Ectodermal cell (in vitro differentiated cells): Measurements from ENCODE around the gene LRP5.

ENCODE experiments used
- H3K27ac ChIP-seq: 2 replicates; pipeline ENCODE4 v1.7.0; 2013; ENCODE audit warnings: mild to moderate bottlenecking, low read depth, low read length; ENCODE audit not compliant: insufficient read depth, poor library complexity, severe bottlenecking
- H3K27me3 ChIP-seq: 2 replicates; pipeline ENCODE4 v1.7.0; 2013; ENCODE audit warnings: mild to moderate bottlenecking, low read length; ENCODE audit not compliant: insufficient read depth, control insufficient read depth, poor library complexity, severe bottlenecking
- H3K36me3 ChIP-seq: one replicate; pipeline ENCODE4 v1.7.0; 2013; ENCODE audit warnings: low read length; ENCODE audit not compliant: control insufficient read depth, insufficient read depth
- H3K4me1 ChIP-seq: one replicate; pipeline ENCODE4 v1.7.0; 2013; ENCODE audit warnings: low read length; ENCODE audit not compliant: control insufficient read depth, insufficient read depth
- H3K4me3 ChIP-seq: 2 replicates; pipeline ENCODE4 v1.7.0; 2013; ENCODE audit warnings: low read depth, low read length, control low read depth; ENCODE audit not compliant: insufficient read depth
- H3K9me3 ChIP-seq: 2 replicates; pipeline ENCODE4 v1.7.0; 2013; ENCODE audit warnings: mild to moderate bottlenecking, low read length, moderate library complexity; ENCODE audit not compliant: control insufficient read depth
- WGBS, 2 experiments: methylation state at CpG; one replicate each; pipeline ENCODE4 v1.1.7; 2013; ENCODE audit warnings: missing lambda C conversion rate in 2 of 2; 5-methylcytosine and 5-hydroxymethylcytosine counted together

LRP5 gene

GRCh38 chr11:68401856-68402255, 89.5 kb downstream of the LRP5 start:
- H3K9me3 ChIP-seq: no peaks in the 10 kb centered on the region
- H3K4me3 ChIP-seq: no peak overlapping the region
- H3K27me3 ChIP-seq: no peaks in the 10 kb centered on the region
- no peaks in the 10 kb centered on the region for H3K4me1 ChIP-seq
- H3K27ac ChIP-seq: no peak overlapping the region
- H3K36me3 ChIP-seq: peaks cover 4% of the 10 kb centered on the region
- 81% methylated on average over 7 of the region's 7 CpGs for WGBS, 2 experiments

GRCh38 chr11:68402355-68403031, 90.1 kb downstream of the LRP5 start:
- Histone ChIP-seq H3K4me1 (no peaks in the 10 kb centered on the region), H3K9me3 (no peaks in the 10 kb centered on the region), H3K27ac (no peak overlapping the region), H3K36me3 (peaks cover 4% of the 10 kb centered on the region), H3K27me3 (no peaks in the 10 kb centered on the region), H3K4me3 (no peak overlapping the region)
- 92% methylated on average over 15 of the region's 15 CpGs for WGBS, 2 experiments

GRCh38 chr11:68403424-68403823, 91.0 kb downstream of the LRP5 start:
- H3K4me1 ChIP-seq: no peaks in the 10 kb centered on the region
- H3K27ac ChIP-seq: no peak overlapping the region
- 96 to 97% methylated on average over 18 of the region's 18 CpGs for WGBS, 2 experiments
- no peaks in the 10 kb centered on the region for H3K9me3 ChIP-seq
- H3K4me3 ChIP-seq: no peak overlapping the region
- H3K27me3 ChIP-seq: no peaks in the 10 kb centered on the region
- H3K36me3 ChIP-seq: peaks cover 4% of the 10 kb centered on the region

GRCh38 chr11:68403831-68404230, 91.4 kb downstream of the LRP5 start:
- Histone ChIP-seq H3K9me3 (no peaks in the 10 kb centered on the region), H3K27ac (no peak overlapping the region), H3K4me3 (no peak overlapping the region), H3K36me3 (peaks cover 4% of the 10 kb centered on the region), H3K27me3 (no peaks in the 10 kb centered on the region), H3K4me1 (no peaks in the 10 kb centered on the region)
- WGBS, 2 experiments: 95 to 96% methylated on average over 12 of the region's 12 CpGs

- Histone ChIP-seq H3K27me3 (no peaks in the 10 kb centered on the region), H3K4me3 (no peak overlapping the region), H3K4me1 (no peaks in the 10 kb centered on the region), H3K27ac (no peak overlapping the region), H3K9me3 (no peaks in the 10 kb centered on the region), H3K36me3 (peaks cover 4% of the 10 kb centered on the region)
- 86 to 89% methylated on average over 33 to 34 of the region's 34 CpGs for WGBS, 2 experiments
Measured at GRCh38 chr11:68406324-68407313, 94.2 kb downstream of the LRP5 start.

GRCh38 chr11:68408512-68408911, 96.1 kb downstream of the LRP5 start:
- Histone ChIP-seq H3K9me3 (no peaks in the 10 kb centered on the region), H3K27me3 (no peaks in the 10 kb centered on the region), H3K4me1 (no peaks in the 10 kb centered on the region), H3K36me3 (no peaks in the 10 kb centered on the region), H3K4me3 (no peak overlapping the region), H3K27ac (no peak overlapping the region)
- WGBS, 2 experiments: 94 to 96% methylated on average over 9 of the region's 9 CpGs

GRCh38 chr11:68409748-68410344, 97.5 kb downstream of the LRP5 start:
- Histone ChIP-seq H3K27me3 (no peaks in the 10 kb centered on the region), H3K27ac (no peak overlapping the region), H3K4me3 (no peak overlapping the region), H3K36me3 (peaks cover 7% of the 10 kb centered on the region), H3K4me1 (no peaks in the 10 kb centered on the region), H3K9me3 (no peaks in the 10 kb centered on the region)
- 90% methylated on average over 30 of the region's 30 CpGs for WGBS, 2 experiments

- 92 to 94% methylated on average over 17 of the region's 17 CpGs for WGBS, 2 experiments
- H3K4me3 ChIP-seq: no peak overlapping the region
- H3K36me3 ChIP-seq: peaks cover 11% of the 10 kb centered on the region
- H3K27me3 ChIP-seq: no peaks in the 10 kb centered on the region
- no peak overlapping the region for H3K27ac ChIP-seq
- H3K4me1 ChIP-seq: no peaks in the 10 kb centered on the region
- no peaks in the 10 kb centered on the region for H3K9me3 ChIP-seq
Measured at GRCh38 chr11:68411501-68411991, 99.2 kb downstream of the LRP5 start.

- Histone ChIP-seq H3K27me3 (no peaks in the 10 kb centered on the region), H3K27ac (no peak overlapping the region), H3K9me3 (no peaks in the 10 kb centered on the region), H3K36me3 (peaks cover 11% of the 10 kb centered on the region), H3K4me1 (no peaks in the 10 kb centered on the region), H3K4me3 (no peak overlapping the region)
- 94 to 95% methylated on average over 24 of the region's 24 CpGs for WGBS, 2 experiments
Measured at GRCh38 chr11:68412593-68413475, 100.4 kb downstream of the LRP5 start.
